Spleen (tissue), 11 donors: Measurements from ENCODE around the gene SIPA1. TPM values are rescaled to one million over a fixed set of nuclear protein-coding genes. Genes with fewer than 3 reads are reported as not detected.

Experiments
- DNase-seq: peaks from one replicate; pipeline ENCODE4 v3.0.0-alpha.2; 2020
- H3K27ac ChIP-seq, 8 donors: fragments of 200-600 bp; sonication (generic) in 7 of 8; 1 replicate in 4 of 8; 2 replicates in 4 of 8; pipeline versions ENCODE4 v1.5.0 to v1.8.0; 2016 to 2021; ENCODE audit warnings: inconsistent platforms in 4 of 8, mild to moderate bottlenecking in 4 of 8, moderate library complexity in 1 of 8
- H3K27me3 ChIP-seq, 7 donors: fragments of 200-600 bp; sonication (generic) in 6 of 7; replicated peaks in 1 of 7; 1 replicate in 4 of 7; 2 replicates in 3 of 7; pipeline versions ENCODE4 v1.5.0 to v1.8.0; 2016 to 2021; ENCODE audit warnings: inconsistent platforms in 3 of 7, mild to moderate bottlenecking in 1 of 7
- H3K36me3 ChIP-seq, 6 donors: fragments of 200-600 bp; sonication (generic) in 5 of 6; 1 replicate in 4 of 6; 2 replicates in 2 of 6; pipeline versions ENCODE4 v1.5.0 to v1.8.0; 2016 to 2021; ENCODE audit warnings: inconsistent platforms in 2 of 6
- H3K4me1 ChIP-seq, 6 donors: fragments of 200-600 bp; sonication (generic) in 5 of 6; 1 replicate in 3 of 6; 2 replicates in 3 of 6; pipeline versions ENCODE4 v1.5.0 to v1.8.0; 2016 to 2021; ENCODE audit warnings: inconsistent platforms in 3 of 6
- H3K4me3 ChIP-seq, 8 donors: fragments of 200-600 bp; sonication (generic) in 7 of 8; 1 replicate in 4 of 8; 2 replicates in 4 of 8; pipeline versions ENCODE4 v1.5.0 to v1.8.0; 2016 to 2021; ENCODE audit warnings: inconsistent platforms in 4 of 8, mild to moderate bottlenecking in 4 of 8, moderate library complexity in 2 of 8
- H3K9me3 ChIP-seq, 8 donors: fragments of 200-600 bp; sonication (generic) in 7 of 8; 1 replicate in 4 of 8; 2 replicates in 4 of 8; pipeline versions ENCODE4 v1.5.0 to v1.8.0; 2016 to 2021; ENCODE audit warnings: inconsistent platforms in 4 of 8
- CTCF ChIP-seq, 11 experiments: fragments of 200-600 bp in 7 of 11; fragments of 450-650 bp in 4 of 11; sonication (generic) in 4 of 11; IDR thresholded peaks in 8 of 11; conservative IDR thresholded peaks in 3 of 11; 1 replicate in 7 of 11; 2 replicates in 4 of 11; pipeline versions ENCODE4 v1.4.0 to v1.8.0; 2016 to 2021; ENCODE audit warnings: antibody characterized with exemption in 11 of 11, inconsistent platforms in 4 of 11, mild to moderate bottlenecking in 1 of 11
- POLR2A ChIP-seq, 3 donors: fragments of 450-650 bp; IDR thresholded peaks; one replicate each; pipeline ENCODE4 v1.5.1; 2017; ENCODE audit warnings: antibody characterized with exemption in 3 of 3, mild to moderate bottlenecking in 1 of 3
- POLR2AphosphoS5 ChIP-seq, 3 donors: sonication (generic); formaldehyde crosslinking; IDR thresholded peaks; one replicate each; pipeline ENCODE4 v1.5.1; 2017; ENCODE audit warnings: antibody characterized with exemption in 3 of 3
- WGBS, 5 donors: extraction: QIAGEN DNeasy Blood & Tissue Kit in 3 of 5; methylation state at CpG; one replicate each; pipeline versions ENCODE4 v1.1.5 to v1.1.7; 2013 to 2018; 5-methylcytosine and 5-hydroxymethylcytosine counted together
- intact Hi-C: fragments of 100-400 bp; cut with DNase I; formaldehyde crosslinking; loops from one replicate; pipeline ENCODE4 v1.15.0; 2023; ENCODE audit warnings: low total_unique reads
- polyA plus RNA-seq, 3 donors: library from polyadenylated mRNA; stranded (reverse); fragments of 200-250 nt; gene quantifications; one replicate each; pipeline ENCODE4 v1.2.1, GENCODE V29; 2013
- total RNA-seq, 7 donors: library from RNA; depleted of rRNA in 3 of 7; stranded (reverse); fragments of >200 nt in 3 of 7; fragmentation: NEBNext Ultra II Directional in 4 of 7; extraction: Animal tissue kit (Norgen Biotek cat#: 25700) in 4 of 7; gene quantifications; one replicate each; pipeline versions ENCODE4 v1.1.0 to v1.2.1, GENCODE V29; 2016 to 2021
- donor health status: healthy with polysubstance abuse.
- donor health status: DM: no; HTN: no; CAD: no; lungs with moderate emphysema.
- donor health status: DM: no; HTN: no; CAD: no.
- donor health status: Bipolar disorder and iron deficiency.
- donor health status: healthy.
- donor health status: DM: no; HTN: no; CAD: no.
- donor health status: DM: yes; HTN: yes; CAD: no.

SIPA1 gene
- total and polyA plus RNA-seq, 10 donors: 167 to 423 (median 272) TPM

GRCh38 chr11:65633390-65634108 is 4.4 kb upstream of the SIPA1 start:
- Histone ChIP-seq H3K9me3 (no peaks in the 10 kb centered on the region), H3K27me3 (no peaks in the 10 kb centered on the region), H3K27ac (peak overlapping the region in 4 of 8 donors; percentile 11 to 76 (median 48)), H3K4me1 (peaks cover 30 to 68% (median 49%) of the 10 kb centered on the region in 6 donors), H3K4me3 (no peak overlapping the region), H3K36me3 (peaks cover 4 to 87% (median 63%) of the 10 kb centered on the region in 6 donors)
- DNase-seq: peak; percentile 75
- intact Hi-C loops: loop anchor here (10.0 kb wide), 1 partner anchor 71 kb away; no protein-coding TSS in a partner anchor
- WGBS, 5 donors: 54 to 73% (median 68%) methylated on average over 16 to 20 of the region's 20 CpGs
- peak in 2 of 3 donors; percentile 36 to 40 for TF ChIP-seq POLR2AphosphoS5 (IDR thresholded peaks at IDR 0.05)
- TF ChIP-seq POLR2A (IDR thresholded peaks at IDR 0.05): no peak

GRCh38 chr11:65634109-65634436 is 3.8 kb upstream of the SIPA1 start:
- peak; percentile 78 for DNase-seq
- H3K36me3 ChIP-seq: peaks cover 4 to 82% (median 58%) of the 10 kb centered on the region in 6 donors
- TF ChIP-seq POLR2A (IDR thresholded peaks at IDR 0.05) (no peak), POLR2AphosphoS5 (IDR thresholded peaks at IDR 0.05) (peak in 1 of 3 donors; percentile 46), CTCF (IDR thresholded peaks at IDR 0.05 in 8 of 11, conservative IDR thresholded peaks at IDR 0.05 in 3 of 11) (no peak)
- intact Hi-C loops: loop anchor here (10.0 kb wide), 1 partner anchor 71 kb away; no protein-coding TSS in a partner anchor
- WGBS, 5 donors: 69 to 90% (median 78%) methylated on average over 13 to 14 of the region's 14 CpGs
- H3K27me3 ChIP-seq: no peaks in the 10 kb centered on the region
- H3K4me3 ChIP-seq: no peak overlapping the region
- peaks cover 34 to 73% (median 53%) of the 10 kb centered on the region in 6 donors for H3K4me1 ChIP-seq
- H3K27ac ChIP-seq: peak overlapping the region in 4 of 8 donors; percentile 11 to 76 (median 48)
- no peaks in the 10 kb centered on the region for H3K9me3 ChIP-seq

GRCh38 chr11:65634440-65634839 is 3.5 kb upstream of the SIPA1 start:
- intact Hi-C loops: loop anchor here (10.0 kb wide), 1 partner anchor 70 kb away; no protein-coding TSS in a partner anchor
- peak; percentile 70 for DNase-seq
- TF ChIP-seq POLR2AphosphoS5 (IDR thresholded peaks at IDR 0.05): no peak
- TF ChIP-seq POLR2A (IDR thresholded peaks at IDR 0.05): no peak
- no peak for TF ChIP-seq CTCF (IDR thresholded peaks at IDR 0.05 in 8 of 11, conservative IDR thresholded peaks at IDR 0.05 in 3 of 11)
- H3K27me3 ChIP-seq: no peaks in the 10 kb centered on the region
- H3K36me3 ChIP-seq: peaks cover 4 to 79% (median 54%) of the 10 kb centered on the region in 6 donors
- WGBS, 5 donors: 77 to 95% (median 79%) methylated on average over 4 to 11 of the region's 11 CpGs
- peaks cover 38 to 77% (median 57%) of the 10 kb centered on the region in 6 donors for H3K4me1 ChIP-seq
- peak overlapping the region in 3 of 8 donors; percentile 40 to 76 (median 57) for H3K27ac ChIP-seq
- H3K9me3 ChIP-seq: no peaks in the 10 kb centered on the region
- H3K4me3 ChIP-seq: no peak overlapping the region

GRCh38 chr11:65634905-65635731 is 2.8 kb upstream of the SIPA1 start:
- Histone ChIP-seq H3K27me3 (no peaks in the 10 kb centered on the region), H3K4me3 (no peak overlapping the region), H3K36me3 (peaks cover 0 to 72% (median 47%) of the 10 kb centered on the region in 6 donors), H3K27ac (peak overlapping the region in 2 of 8 donors; percentile 76 to 99), H3K9me3 (no peaks in the 10 kb centered on the region), H3K4me1 (peaks cover 45 to 83% (median 64%) of the 10 kb centered on the region in 6 donors)
- TF ChIP-seq CTCF (IDR thresholded peaks at IDR 0.05 in 8 of 11, conservative IDR thresholded peaks at IDR 0.05 in 3 of 11) (no peak), POLR2AphosphoS5 (IDR thresholded peaks at IDR 0.05) (peak in 1 of 3 donors; percentile 48), POLR2A (IDR thresholded peaks at IDR 0.05) (no peak)
- WGBS, 5 donors: 91 to 96% (median 94%) methylated on average over 25 to 46 of the region's 46 CpGs
- DNase-seq: peak; percentile 75
- intact Hi-C loops: loop anchor here (10.0 kb wide), 1 partner anchor 70 kb away; no protein-coding TSS in a partner anchor
